CD4-positive, alpha-beta memory T cell (primary cell): ENCODE results near the gene TMEM134. TPM values are rescaled to one million over a fixed set of nuclear protein-coding genes. Genes with fewer than 3 reads are reported as not detected.

Experiments used
- CTCF ChIA-PET: fragments of 350-600 bp; sonication (Branson Sonifier 250); formaldehyde crosslinking; loops from one replicate; lab custom pipeline; 2021; ENCODE audit warnings: inconsistent platforms; ENCODE audit not compliant: partially characterized antibody; lab: Charles Lee
- POLR2A ChIA-PET: fragments of 350-600 bp; sonication (Branson Sonifier 250); formaldehyde crosslinking; loops from one replicate; lab custom pipeline; 2021; ENCODE audit not compliant: partially characterized antibody; lab: Charles Lee
- DNase-seq, 5 donors: peaks; one replicate each; pipeline versions ENCODE4 v3.0.0 to v3.0.0-alpha.2; 2020 to 2022; ENCODE audit warnings: mixed read lengths in 1 of 5
- H3K27ac ChIP-seq: one replicate; pipeline ENCODE4 v1.7.0; 2013; ENCODE audit warnings: low read depth, low read length
- H3K27me3 ChIP-seq: 2 replicates; pipeline ENCODE4 v1.7.0; 2013; ENCODE audit warnings: mild to moderate bottlenecking, low read length, moderate library complexity; ENCODE audit not compliant: insufficient read depth
- H3K36me3 ChIP-seq: 2 replicates; pipeline ENCODE4 v1.7.0; 2013; ENCODE audit warnings: mild to moderate bottlenecking, low read length, moderate library complexity; ENCODE audit not compliant: insufficient read depth
- H3K4me1 ChIP-seq: 2 replicates; pipeline ENCODE4 v1.7.0; 2013; ENCODE audit warnings: mild to moderate bottlenecking, low read length, moderate library complexity; ENCODE audit not compliant: insufficient read depth
- H3K4me3 ChIP-seq, 2 donors: one replicate each; pipeline ENCODE4 v1.7.0; 2013; ENCODE audit warnings: low read length in 2 of 2, mild to moderate bottlenecking in 1 of 2
- H3K9me3 ChIP-seq, 2 donors: one replicate each; pipeline ENCODE4 v1.7.0; 2013; ENCODE audit warnings: low read length in 2 of 2, control low read depth in 1 of 2; ENCODE audit not compliant: control insufficient read depth in 1 of 2
- H3K27ac Mint-ChIP-seq, 7 donors: one replicate each; pipeline ENCODE4 v1.8.0; 2020 to 2021; ENCODE audit warnings: mixed read lengths in 7 of 7, mild to moderate bottlenecking in 6 of 7, inconsistent platforms in 3 of 7, moderate library complexity in 3 of 7
- H3K27me3 Mint-ChIP-seq, 2 donors: one replicate each; pipeline ENCODE4 v1.8.0; 2020 to 2021; ENCODE audit warnings: mixed read lengths in 2 of 2
- H3K36me3 Mint-ChIP-seq, 2 donors: one replicate each; pipeline ENCODE4 v1.8.0; 2020 to 2021; ENCODE audit warnings: mixed read lengths in 2 of 2, inconsistent platforms in 1 of 2, mild to moderate bottlenecking in 1 of 2
- H3K4me1 Mint-ChIP-seq, 4 donors: one replicate each; pipeline ENCODE4 v1.8.0; 2020 to 2021; ENCODE audit warnings: mixed read lengths in 4 of 4, mild to moderate bottlenecking in 1 of 4
- H3K4me3 Mint-ChIP-seq, 8 donors: one replicate each; pipeline ENCODE4 v1.8.0; 2020 to 2021; ENCODE audit warnings: mixed read lengths in 8 of 8, mild to moderate bottlenecking in 7 of 8, moderate library complexity in 6 of 8, inconsistent platforms in 3 of 8
- H3K9me3 Mint-ChIP-seq, 8 donors: one replicate each; pipeline ENCODE4 v1.8.0; 2020 to 2021; ENCODE audit warnings: mixed read lengths in 8 of 8, mild to moderate bottlenecking in 5 of 8, inconsistent platforms in 3 of 8, moderate library complexity in 1 of 8
- intact Hi-C: fragments of 100-400 bp; cut with micrococcal nuclease; formaldehyde crosslinking; loops from one replicate; pipeline ENCODE4 v1.15.1; 2023
- polyA plus RNA-seq, 2 donors: library from polyadenylated mRNA; unstranded; fragments of 300-500 nt; fragmentation: Illumina TruSeq; gene quantifications; one replicate each; pipeline ENCODE4 v1.2.3, GENCODE V29; 2021
- total RNA-seq, 2 experiments: library from RNA; stranded (reverse); gene quantifications; one replicate each; pipeline ENCODE4 v1.2.3, GENCODE V29; 2021

TMEM134 gene
- total and polyA plus RNA-seq, 4 experiments from 2014 or later, result 90.1 to 162 (median 126) TPM

GRCh38 chr11:67504950-67505581 lies 36.0 kb upstream of the TMEM134 start, which contains the start of gene PITPNM1:
Gene PITPNM1 (minus strand): TSS chr11:67505363. CDS start chr11:67504180, 1,183 bp downstream.
- POLR2A ChIA-PET, result interaction anchor here (1.0 to 8.7 kb wide), 20 partner anchors 13 to 160 kb away, joined by 3 to 124 read pairs (median 7); partner anchors contain the start of genes AIP, CLCF1, POLD4 and PPP1CA
- Histone ChIP-seq H3K9me3 (no peaks in the 10 kb centered on the region), H3K4me1 (peaks cover 59% of the 10 kb centered on the region), H3K27me3 (no peaks in the 10 kb centered on the region), H3K36me3 (peaks cover 31% of the 10 kb centered on the region), H3K27ac (peak within 1 kb of the TSS; percentile 93), H3K4me3 (peak within 1 kb of the TSS; percentile 52 to 79)
- H3K4me1 Mint-ChIP-seq, result peaks cover 31 to 71% (median 47%) of the 10 kb centered on the region in 4 donors
- DNase-seq, result peak; percentile 62 to 78 (median 65)
- H3K36me3 Mint-ChIP-seq, result peaks cover 9 to 38% of the 10 kb centered on the region in 2 donors
- H3K9me3 Mint-ChIP-seq, result peaks cover 0 to 2% (median 0%) of the 10 kb centered on the region in 8 donors
- H3K27me3 Mint-ChIP-seq, result peaks cover 0 to 1% of the 10 kb centered on the region in 2 donors
- H3K27ac Mint-ChIP-seq, result peak within 1 kb of the TSS; percentile 96 to 99 (median 97)
- intact Hi-C loops, result loop anchor here (5.0 kb wide), 1 partner anchor 228 kb away; no protein-coding TSS in a partner anchor
- peak within 1 kb of the TSS; percentile 91 to 98 (median 92) for H3K4me3 Mint-ChIP-seq
- CTCF ChIA-PET, result interaction anchor here (0.7 to 2.8 kb wide), 7 partner anchors 13 to 153 kb away, joined by 3 to 9 read pairs (median 5); partner anchors contain the start of genes PPP1CA and TBC1D10C

GRCh38 chr11:67504005-67504949 lies 35.2 kb upstream of the TMEM134 start:
- Histone ChIP-seq H3K9me3 (no peaks in the 10 kb centered on the region), H3K4me1 (peaks cover 60% of the 10 kb centered on the region), H3K4me3 (peak overlapping the region; percentile 52 to 79), H3K27me3 (no peaks in the 10 kb centered on the region), H3K27ac (peak overlapping the region; percentile 93), H3K36me3 (peaks cover 37% of the 10 kb centered on the region)
- Mint-ChIP-seq H3K4me3 (peak overlapping the region; percentile 91 to 95 (median 92)), H3K36me3 (peaks cover 12 to 41% of the 10 kb centered on the region in 2 donors), H3K9me3 (peaks cover 0 to 2% (median 0%) of the 10 kb centered on the region in 8 donors), H3K4me1 (peaks cover 33 to 69% (median 46%) of the 10 kb centered on the region in 4 donors), H3K27ac (peak overlapping the region; percentile 90 to 99 (median 93)), H3K27me3 (no peaks in the 10 kb centered on the region)
- peak in 4 of 5 donors; percentile 29 to 58 (median 35) for DNase-seq
- intact Hi-C loops, result no loop called here
- POLR2A ChIA-PET, result interaction anchor here (0.6 to 8.7 kb wide), 16 partner anchors 12 to 151 kb away, joined by 3 to 124 read pairs (median 8); partner anchors contain the start of genes AIP, POLD4, PPP1CA and PTPRCAP
- CTCF ChIA-PET, result interaction anchor here (0.9 to 2.8 kb wide), 3 partner anchors 18 to 153 kb away, joined by 4 to 9 read pairs (median 7); partner anchors contain the start of gene PPP1CA

GRCh38 chr11:67503119-67504004 lies 34.3 kb upstream of the TMEM134 start:
- no peaks in the 10 kb centered on the region for H3K9me3 ChIP-seq
- Mint-ChIP-seq H3K36me3 (peaks cover 12 to 42% of the 10 kb centered on the region in 2 donors), H3K9me3 (peaks cover 0 to 2% (median 0%) of the 10 kb centered on the region in 8 donors), H3K4me1 (peaks cover 26 to 60% (median 39%) of the 10 kb centered on the region in 4 donors), H3K4me3 (peak overlapping the region; percentile 65 to 86 (median 78)), H3K27me3 (no peaks in the 10 kb centered on the region), H3K27ac (peak overlapping the region; percentile 52 to 93 (median 72))
- DNase-seq, result no peak
- peak overlapping the region; percentile 93 for H3K27ac ChIP-seq
- peak overlapping the region in 1 of 2 donors; percentile 34 for H3K4me3 ChIP-seq
- intact Hi-C loops, result no loop called here
- ChIA-PET POLR2A (interaction anchor here (1.1 to 8.7 kb wide), 8 partner anchors 11 to 112 kb away, joined by 3 to 124 read pairs (median 6); partner anchors contain the start of genes AIP, PPP1CA, PTPRCAP and RAD9A), CTCF (no interaction called here)
- peaks cover 37% of the 10 kb centered on the region for H3K36me3 ChIP-seq
- peaks cover 53% of the 10 kb centered on the region for H3K4me1 ChIP-seq
- no peaks in the 10 kb centered on the region for H3K27me3 ChIP-seq

DNA sequence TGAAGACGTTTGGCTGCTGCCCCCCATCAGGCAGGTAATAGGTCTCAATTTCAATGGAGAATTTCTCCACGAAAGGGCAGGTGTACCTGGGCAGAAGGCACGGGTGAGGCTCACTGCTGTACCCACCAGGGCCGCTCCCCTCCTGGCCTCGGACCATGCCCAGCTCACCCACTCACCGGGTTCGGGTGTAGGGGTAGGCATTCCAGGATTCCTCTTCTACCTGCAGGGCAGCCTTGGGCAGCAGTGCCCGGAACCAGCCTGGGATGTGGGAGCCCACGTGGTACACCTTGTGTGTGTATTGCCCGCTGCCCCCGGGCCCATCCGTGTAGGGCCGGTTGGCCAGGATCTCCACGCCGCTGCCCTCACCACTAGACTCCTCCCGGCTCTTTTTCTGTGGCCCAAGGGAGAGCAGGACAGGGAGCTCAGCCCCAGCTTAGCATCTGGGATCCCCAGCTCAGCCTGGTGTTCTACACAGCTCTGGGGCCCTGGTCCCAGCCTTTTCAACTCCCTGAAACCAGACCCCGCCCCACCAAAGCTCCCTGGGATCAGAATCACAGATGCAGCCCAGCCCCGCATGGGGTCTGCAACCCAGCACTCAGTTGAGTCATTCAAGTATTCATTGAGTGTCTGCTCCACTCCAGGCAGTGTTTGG lies 33.4 kb upstream of the TMEM134 start:
- Mint-ChIP-seq H3K27ac (peak overlapping the region in 5 of 7 donors; percentile 29 to 93 (median 68)), H3K36me3 (peaks cover 12 to 48% of the 10 kb centered on the region in 2 donors), H3K27me3 (no peaks in the 10 kb centered on the region), H3K4me1 (peaks cover 26 to 51% (median 37%) of the 10 kb centered on the region in 4 donors), H3K4me3 (peak overlapping the region in 7 of 8 donors; percentile 65 to 86 (median 79)), H3K9me3 (peaks cover 0 to 2% (median 0%) of the 10 kb centered on the region in 8 donors)
- CTCF ChIA-PET, result no interaction called here
- POLR2A ChIA-PET, result interaction anchor here (0.9 to 8.7 kb wide), 7 partner anchors 10 to 111 kb away, joined by 3 to 124 read pairs (median 7); partner anchors contain the start of genes AIP, PPP1CA, PTPRCAP and RAD9A
- no peak overlapping the region for H3K27ac ChIP-seq
- peaks cover 49% of the 10 kb centered on the region for H3K4me1 ChIP-seq
- no peaks in the 10 kb centered on the region for H3K9me3 ChIP-seq
- peaks cover 37% of the 10 kb centered on the region for H3K36me3 ChIP-seq
- H3K4me3 ChIP-seq, result no peak overlapping the region
- DNase-seq, result no peak
- intact Hi-C loops, result no loop called here
- no peaks in the 10 kb centered on the region for H3K27me3 ChIP-seq

GRCh38 chr11:67501854-67502253 lies 32.8 kb upstream of the TMEM134 start:
- POLR2A ChIA-PET, result interaction anchor here (0.9 to 8.7 kb wide), 5 partner anchors 9 to 99 kb away, joined by 3 to 124 read pairs (median 40); partner anchors contain the start of genes AIP, PPP1CA and TBC1D10C
- H3K27ac ChIP-seq, result peak overlapping the region; percentile 17
- H3K36me3 Mint-ChIP-seq, result peaks cover 12 to 50% of the 10 kb centered on the region in 2 donors
- peaks cover 21 to 45% (median 31%) of the 10 kb centered on the region in 4 donors for H3K4me1 Mint-ChIP-seq
- CTCF ChIA-PET, result no interaction called here
- peak overlapping the region in 1 of 8 donors; percentile 15 for H3K4me3 Mint-ChIP-seq
- DNase-seq, result no peak
- no peaks in the 10 kb centered on the region for H3K27me3 ChIP-seq
- H3K27ac Mint-ChIP-seq, result peak overlapping the region in 1 of 7 donors; percentile 64
- H3K27me3 Mint-ChIP-seq, result no peaks in the 10 kb centered on the region
- no peak overlapping the region for H3K4me3 ChIP-seq
- H3K9me3 ChIP-seq, result no peaks in the 10 kb centered on the region
- peaks cover 43% of the 10 kb centered on the region for H3K4me1 ChIP-seq
- H3K9me3 Mint-ChIP-seq, result peaks cover 0 to 2% (median 0%) of the 10 kb centered on the region in 8 donors
- peaks cover 34% of the 10 kb centered on the region for H3K36me3 ChIP-seq
- intact Hi-C loops, result no loop called here
